ENCODE results near the gene ZNF112.

- TF ChIP-seq ARNTL (CRISPR knock-in tag; IDR thresholded peaks at IDR 0.05; ENCODE audit: borderline replicate concordance, low read depth): no peak
- TF ChIP-seq ZFP30 (CRISPR knock-in tag; IDR thresholded peaks at IDR 0.05): no peak
- no peak for TF ChIP-seq CSRNP3 (CRISPR knock-in tag; IDR thresholded peaks at IDR 0.05)
Observed at GRCh38 chr19:44401139-44402115, 44.9 kb upstream of the ZNF112 start, which contains the start of gene ZNF285.
